Endodermal cell (in vitro differentiated cells): ENCODE results near the gene UQCR11. TPM values are rescaled to one million over a fixed set of nuclear protein-coding genes. Genes with fewer than 3 reads are reported as not detected.

ENCODE experiments used
- DNase-seq: peaks from one replicate; pipeline ENCODE4 v3.0.0-alpha.2; 2017
- H3K27ac ChIP-seq: 2 replicates; pipeline ENCODE4 v1.5.1; 2013; ENCODE audit warnings: mild to moderate bottlenecking, low read depth, low read length, moderate library complexity
- H3K27me3 ChIP-seq: 2 replicates; pipeline ENCODE4 v1.6.1; 2013; ENCODE audit warnings: mild to moderate bottlenecking, low read length, moderate library complexity; ENCODE audit not compliant: insufficient read depth, control insufficient read depth, poor library complexity, severe bottlenecking
- H3K36me3 ChIP-seq: 2 replicates; pipeline ENCODE4 v1.7.0; 2013; ENCODE audit warnings: mild to moderate bottlenecking, low read length, moderate library complexity; ENCODE audit not compliant: control insufficient read depth, insufficient read depth
- H3K4me1 ChIP-seq: one replicate; pipeline ENCODE4 v1.7.0; 2013; ENCODE audit warnings: low read length; ENCODE audit not compliant: control insufficient read depth, insufficient read depth
- H3K4me3 ChIP-seq: 2 replicates; pipeline ENCODE4 v1.5.1; 2013; ENCODE audit warnings: mild to moderate bottlenecking, low read length, moderate library complexity
- H3K9ac ChIP-seq: 2 replicates; pipeline ENCODE4 v1.6.1; 2013; ENCODE audit warnings: mild to moderate bottlenecking, low read length, moderate library complexity; ENCODE audit not compliant: poor library complexity, severe bottlenecking; ENCODE audit errors: extremely low read depth
- H3K9me3 ChIP-seq: 2 replicates; pipeline ENCODE4 v1.6.1; 2013; ENCODE audit warnings: mild to moderate bottlenecking, low read length, moderate library complexity; ENCODE audit not compliant: control insufficient read depth
- H3K27ac Mint-ChIP-seq: 2 replicates; pipeline ENCODE4 v1.8.0; 2020; ENCODE audit warnings: mixed read lengths
- H3K27me3 Mint-ChIP-seq: 2 replicates; pipeline ENCODE4 v1.8.0; 2021; ENCODE audit warnings: mild to moderate bottlenecking, mixed read lengths; ENCODE audit not compliant: insufficient read depth
- H3K36me3 Mint-ChIP-seq: 2 replicates; pipeline ENCODE4 v1.8.0; 2020; ENCODE audit warnings: low read depth, mixed read lengths
- H3K4me1 Mint-ChIP-seq: 2 replicates; pipeline ENCODE4 v1.8.0; 2020; ENCODE audit warnings: mixed read lengths
- H3K4me3 Mint-ChIP-seq: 2 replicates; pipeline ENCODE4 v1.8.0; 2020; ENCODE audit warnings: mild to moderate bottlenecking, moderate library complexity, mixed read lengths
- H3K9me3 Mint-ChIP-seq: 2 replicates; pipeline ENCODE4 v1.8.0; 2020; ENCODE audit warnings: mild to moderate bottlenecking, mixed read lengths
- WGBS, 2 experiments: methylation state at CpG; one replicate each; pipeline versions ENCODE4 v1.1.5 to v1.1.7; 2013; ENCODE audit warnings: missing lambda C conversion rate in 2 of 2, mixed read lengths in 1 of 2; ENCODE audit not compliant: insufficient coverage in 1 of 2, insufficient read length in 1 of 2; 5-methylcytosine and 5-hydroxymethylcytosine counted together
- total RNA-seq, 2 donors: library from RNA; stranded (reverse); fragmentation: NEBNext Ultra II Directional in 1 of 2; extraction: Animal tissue kit (Norgen Biotek cat#: 25700) in 1 of 2; gene quantifications; 2 replicates in 1 of 2; 3 replicates in 1 of 2; pipeline ENCODE4 v1.2.1, GENCODE V29; 2021
- TF ChIP-seq, protein P1 (sequence below): fragments of 200-600 bp; sonication (generic); conservative IDR thresholded peaks from 2 replicates; pipeline ENCODE4 v1.5.0; 2021; ENCODE audit warnings: antibody characterized with exemption, mild to moderate bottlenecking

Gene UQCR11
- total RNA-seq, 2 donors from 2014 or later = 171 to 195 TPM

DNA sequence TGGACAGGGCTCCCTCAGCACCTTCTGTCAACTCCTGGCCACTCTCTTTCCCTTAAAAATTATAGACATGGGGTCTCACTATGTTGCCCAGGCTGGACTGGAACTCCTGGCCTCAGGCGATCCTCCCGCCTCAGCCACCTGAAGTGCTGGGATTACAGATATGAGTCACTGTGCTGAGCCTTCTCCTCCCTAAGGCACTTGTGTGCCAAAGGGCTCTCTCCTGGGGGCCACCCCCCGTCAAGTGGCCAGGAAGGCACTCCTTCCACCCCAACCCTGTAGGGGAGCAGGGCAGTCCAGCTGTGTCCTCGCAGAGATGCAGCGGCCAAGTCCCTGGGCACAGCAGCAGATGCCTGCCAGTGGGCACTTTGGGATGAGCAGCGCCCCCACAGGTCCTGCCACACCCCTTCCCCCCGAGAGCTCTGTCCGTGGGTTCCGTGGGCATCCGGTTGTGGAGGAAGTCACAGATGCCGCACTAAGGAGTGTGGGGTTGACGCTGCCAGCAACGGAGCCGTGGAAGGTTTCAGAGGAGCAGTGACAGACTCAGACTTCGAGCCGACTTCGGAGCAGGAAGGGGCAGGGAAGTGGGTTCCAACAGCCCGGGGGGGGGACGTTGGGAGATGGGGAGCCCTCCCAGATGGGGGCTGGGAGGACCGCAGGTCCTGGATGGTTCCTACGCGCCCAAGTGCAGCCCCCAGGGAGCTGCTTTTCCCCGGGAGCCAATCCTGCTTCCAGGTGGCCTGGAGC is 3.3 kb upstream of the UQCR11 start:
- H3K27me3 Mint-ChIP-seq = no peaks in the 10 kb centered on the region
- H3K9me3 Mint-ChIP-seq = no peaks in the 10 kb centered on the region
- DNase-seq = no peak
- Histone ChIP-seq H3K27ac (no peak overlapping the region), H3K4me1 (peaks cover 5% of the 10 kb centered on the region), H3K4me3 (no peak overlapping the region), H3K36me3 (peaks cover 21% of the 10 kb centered on the region), H3K27me3 (no peaks in the 10 kb centered on the region), H3K9ac (no peak overlapping the region), H3K9me3 (no peaks in the 10 kb centered on the region)
- TF ChIP-seq, protein P1, sequence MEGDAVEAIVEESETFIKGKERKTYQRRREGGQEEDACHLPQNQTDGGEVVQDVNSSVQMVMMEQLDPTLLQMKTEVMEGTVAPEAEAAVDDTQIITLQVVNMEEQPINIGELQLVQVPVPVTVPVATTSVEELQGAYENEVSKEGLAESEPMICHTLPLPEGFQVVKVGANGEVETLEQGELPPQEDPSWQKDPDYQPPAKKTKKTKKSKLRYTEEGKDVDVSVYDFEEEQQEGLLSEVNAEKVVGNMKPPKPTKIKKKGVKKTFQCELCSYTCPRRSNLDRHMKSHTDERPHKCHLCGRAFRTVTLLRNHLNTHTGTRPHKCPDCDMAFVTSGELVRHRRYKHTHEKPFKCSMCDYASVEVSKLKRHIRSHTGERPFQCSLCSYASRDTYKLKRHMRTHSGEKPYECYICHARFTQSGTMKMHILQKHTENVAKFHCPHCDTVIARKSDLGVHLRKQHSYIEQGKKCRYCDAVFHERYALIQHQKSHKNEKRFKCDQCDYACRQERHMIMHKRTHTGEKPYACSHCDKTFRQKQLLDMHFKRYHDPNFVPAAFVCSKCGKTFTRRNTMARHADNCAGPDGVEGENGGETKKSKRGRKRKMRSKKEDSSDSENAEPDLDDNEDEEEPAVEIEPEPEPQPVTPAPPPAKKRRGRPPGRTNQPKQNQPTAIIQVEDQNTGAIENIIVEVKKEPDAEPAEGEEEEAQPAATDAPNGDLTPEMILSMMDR = no peak
- peaks cover 32% of the 10 kb centered on the region for H3K36me3 Mint-ChIP-seq
- 92 to 97% methylated on average over 9 to 23 of the region's 23 CpGs for WGBS, 2 experiments
- peaks cover 4% of the 10 kb centered on the region for H3K4me1 Mint-ChIP-seq
- no peak overlapping the region for H3K27ac Mint-ChIP-seq
- no peak overlapping the region for H3K4me3 Mint-ChIP-seq

DNA sequence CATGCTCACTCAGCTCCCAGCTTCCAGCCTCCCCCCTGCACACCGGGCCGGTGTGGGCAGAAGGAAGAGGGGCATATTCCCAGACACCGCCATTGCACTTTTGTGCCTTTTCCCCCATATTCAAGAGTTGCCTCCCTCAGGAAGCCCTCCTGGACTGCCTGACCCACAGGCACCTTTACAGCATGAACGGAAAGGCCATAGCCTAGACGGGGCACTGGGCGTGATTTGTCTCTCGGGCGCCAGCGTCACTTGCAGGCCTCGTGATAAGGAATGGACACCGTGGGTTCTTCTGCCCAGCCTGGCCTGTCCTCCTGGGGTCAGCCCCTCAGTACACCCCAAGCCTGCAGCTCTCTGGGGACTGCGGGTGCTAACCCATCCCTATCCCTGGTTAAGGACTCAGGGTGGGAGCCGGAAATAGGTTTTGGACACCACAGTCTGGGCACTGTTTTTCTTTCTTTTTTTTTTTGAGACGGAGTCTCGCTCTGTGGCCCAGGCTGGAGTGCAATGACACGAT is 933 bp upstream of the UQCR11 start:
- Mint-ChIP-seq H3K4me1 (peaks cover 4% of the 10 kb centered on the region), H3K27me3 (no peaks in the 10 kb centered on the region), H3K36me3 (peaks cover 31% of the 10 kb centered on the region), H3K9me3 (no peaks in the 10 kb centered on the region), H3K4me3 (peak overlapping the region; percentile 75), H3K27ac (peak overlapping the region; percentile 99)
- peak overlapping the region; percentile 78 for H3K9ac ChIP-seq
- TF ChIP-seq, protein P1 = no peak
- H3K27me3 ChIP-seq = no peaks in the 10 kb centered on the region
- H3K4me1 ChIP-seq = peaks cover 5% of the 10 kb centered on the region
- peaks cover 7% of the 10 kb centered on the region for H3K36me3 ChIP-seq
- DNase-seq = no peak
- H3K27ac ChIP-seq = peak overlapping the region; percentile 89
- H3K4me3 ChIP-seq = peak overlapping the region; percentile 96
- no peaks in the 10 kb centered on the region for H3K9me3 ChIP-seq
- 55 to 63% methylated on average over 9 to 16 of the region's 16 CpGs for WGBS, 2 experiments

DNA sequence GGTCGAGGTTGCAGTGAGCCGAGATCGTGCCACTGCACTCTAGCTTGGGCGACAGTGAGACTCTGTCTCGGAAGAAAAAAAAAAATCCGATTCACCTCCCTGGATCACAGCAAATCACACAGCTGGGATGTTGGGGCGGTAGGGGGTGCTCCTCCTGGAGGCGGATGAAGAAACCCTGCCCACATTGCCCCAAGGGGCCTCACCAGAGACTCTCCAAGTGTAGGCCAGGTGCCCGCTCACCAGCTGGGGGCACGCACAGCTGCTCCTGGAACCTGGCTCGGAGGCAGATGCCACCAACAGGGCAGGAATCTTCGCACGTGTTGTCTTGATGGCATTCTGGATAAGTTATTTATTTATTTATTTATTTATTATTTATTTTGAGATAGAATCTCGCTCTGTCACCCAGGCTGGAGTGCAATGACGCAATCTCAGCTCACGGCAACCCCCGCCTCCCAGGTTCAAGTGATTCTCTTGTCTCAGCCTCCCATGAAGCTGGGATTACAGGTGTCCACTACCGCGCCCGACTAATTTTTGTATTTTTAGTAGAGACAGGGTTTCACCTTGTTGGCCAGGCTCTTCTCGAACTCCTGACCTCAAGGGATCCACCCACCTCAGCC is 3.1 kb downstream of the UQCR11 start:
- Mint-ChIP-seq H3K4me1 (peaks cover 4% of the 10 kb centered on the region), H3K36me3 (peaks cover 30% of the 10 kb centered on the region), H3K9me3 (no peaks in the 10 kb centered on the region), H3K4me3 (no peak overlapping the region), H3K27ac (no peak overlapping the region), H3K27me3 (no peaks in the 10 kb centered on the region)
- Histone ChIP-seq H3K4me3 (no peak overlapping the region), H3K36me3 (peaks cover 23% of the 10 kb centered on the region), H3K9me3 (no peaks in the 10 kb centered on the region), H3K4me1 (peaks cover 5% of the 10 kb centered on the region), H3K27me3 (no peaks in the 10 kb centered on the region), H3K9ac (no peak overlapping the region), H3K27ac (no peak overlapping the region)
- no peak for DNase-seq
- WGBS, 2 experiments = 93 to 97% methylated on average over 12 to 20 of the region's 21 CpGs
- TF ChIP-seq, protein P1 = no peak
